AG09309 (cell line): Measurements from ENCODE around the gene ITGA5.

Experiments
- DNase-seq: peaks from one replicate; pipeline ENCODE4 v3.0.0-alpha.2; 2010; ENCODE audit warnings: low read depth
- H3K4me3 ChIP-seq: 2 replicates; pipeline ENCODE4 v1.5.1; 2011; ENCODE audit warnings: mild to moderate bottlenecking, low read depth, low read length, moderate library complexity; ENCODE audit not compliant: control insufficient read depth
- TF ChIP-seq, protein P1 (sequence below): IDR thresholded peaks from 2 replicates; pipeline ENCODE4 v1.5.1; 2011; ENCODE audit warnings: mild to moderate bottlenecking, low read depth, low read length, inconsistent platforms; ENCODE audit not compliant: insufficient read depth, control insufficient read depth; ENCODE audit errors: missing control alignments

The ITGA5 gene

DNA sequence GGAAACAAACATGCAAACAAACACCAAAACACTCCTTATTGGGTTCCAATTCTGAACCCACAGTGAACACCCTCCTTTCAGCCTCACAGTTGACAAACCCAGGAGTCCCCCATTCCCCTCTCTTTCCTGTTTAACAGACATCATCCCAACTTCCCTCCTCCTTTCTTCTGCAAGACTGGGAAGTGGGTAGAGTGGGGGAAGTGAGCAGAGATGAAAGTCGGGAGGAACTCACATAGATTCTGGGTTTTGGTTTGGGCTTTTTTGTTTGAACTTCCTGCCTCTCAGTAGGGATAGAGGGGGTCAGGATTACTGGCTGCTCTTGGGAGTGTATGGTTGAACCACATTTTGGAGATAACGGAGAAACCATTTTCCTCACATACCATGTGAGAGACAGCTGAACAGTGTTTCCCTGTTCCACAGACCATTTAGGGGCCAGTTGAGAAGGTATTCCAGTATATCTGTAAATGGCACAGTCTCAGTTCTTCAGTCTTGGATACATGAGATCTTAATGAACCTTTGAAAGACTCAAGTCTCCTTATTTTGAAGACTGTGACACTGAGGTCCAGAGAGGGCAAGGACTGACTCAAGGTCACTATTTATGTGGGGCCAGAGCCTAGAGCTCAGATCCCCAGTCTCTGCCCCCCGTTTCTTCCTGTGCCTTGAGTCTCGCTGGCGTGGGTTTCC lies 50.9 kb downstream of the ITGA5 start:
- H3K4me3 ChIP-seq, result no peak overlapping the region

DNA sequence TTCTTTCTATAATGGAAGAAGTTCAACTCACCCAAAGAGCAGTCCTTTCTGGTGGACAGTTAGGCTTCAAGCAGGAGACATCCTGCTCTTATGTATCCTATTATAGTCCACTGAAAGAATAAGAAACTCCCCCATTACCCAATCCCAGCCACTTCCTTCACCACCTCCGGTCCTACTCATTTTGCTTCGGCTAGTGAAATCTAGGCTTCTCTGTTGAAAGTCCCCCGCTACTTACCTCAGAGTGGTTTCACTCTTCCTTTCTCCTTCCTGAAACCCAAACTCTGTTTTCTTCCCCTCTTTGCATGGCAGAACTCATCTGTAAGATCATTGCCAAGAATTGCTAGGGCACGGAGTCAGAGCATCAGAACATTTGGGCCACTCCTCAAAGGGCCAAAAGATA lies 54.7 kb downstream of the ITGA5 start, which contains the start of gene GPR84:
TSS of gene GPR84 (minus strand) at position 74 of the 400 bp plus-strand sequence. CDS start 635 bp downstream, outside the sequence.
- TF ChIP-seq, protein P1, sequence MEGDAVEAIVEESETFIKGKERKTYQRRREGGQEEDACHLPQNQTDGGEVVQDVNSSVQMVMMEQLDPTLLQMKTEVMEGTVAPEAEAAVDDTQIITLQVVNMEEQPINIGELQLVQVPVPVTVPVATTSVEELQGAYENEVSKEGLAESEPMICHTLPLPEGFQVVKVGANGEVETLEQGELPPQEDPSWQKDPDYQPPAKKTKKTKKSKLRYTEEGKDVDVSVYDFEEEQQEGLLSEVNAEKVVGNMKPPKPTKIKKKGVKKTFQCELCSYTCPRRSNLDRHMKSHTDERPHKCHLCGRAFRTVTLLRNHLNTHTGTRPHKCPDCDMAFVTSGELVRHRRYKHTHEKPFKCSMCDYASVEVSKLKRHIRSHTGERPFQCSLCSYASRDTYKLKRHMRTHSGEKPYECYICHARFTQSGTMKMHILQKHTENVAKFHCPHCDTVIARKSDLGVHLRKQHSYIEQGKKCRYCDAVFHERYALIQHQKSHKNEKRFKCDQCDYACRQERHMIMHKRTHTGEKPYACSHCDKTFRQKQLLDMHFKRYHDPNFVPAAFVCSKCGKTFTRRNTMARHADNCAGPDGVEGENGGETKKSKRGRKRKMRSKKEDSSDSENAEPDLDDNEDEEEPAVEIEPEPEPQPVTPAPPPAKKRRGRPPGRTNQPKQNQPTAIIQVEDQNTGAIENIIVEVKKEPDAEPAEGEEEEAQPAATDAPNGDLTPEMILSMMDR, result no peak
- no peak within 1 kb of the TSS for H3K4me3 ChIP-seq
- DNase-seq, result no peak

More for the DNA sequence above, 50.9 kb downstream of the ITGA5 start:
- no peak for DNase-seq
- TF ChIP-seq, protein P1, result no peak

DNA sequence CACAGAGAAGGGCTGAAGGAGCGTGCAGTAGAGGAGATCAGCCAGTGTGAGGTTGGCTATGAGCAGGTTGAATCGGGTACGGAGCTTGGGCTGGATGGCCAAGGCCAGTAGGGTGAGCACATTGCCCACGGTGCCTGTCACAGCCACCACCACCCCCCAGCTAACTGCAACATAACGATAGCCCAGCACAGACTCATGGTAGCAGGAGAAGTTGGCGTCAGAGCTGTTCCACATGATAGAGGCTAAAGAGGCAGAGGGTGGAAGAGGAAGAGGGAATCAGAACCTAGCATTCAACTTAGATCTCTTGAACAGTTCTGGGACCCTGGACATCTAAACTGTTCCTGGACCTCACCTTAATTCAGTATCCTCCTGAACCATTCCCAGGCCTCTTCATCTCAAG lies 55.4 kb downstream of the ITGA5 start:
- DNase-seq, result no peak
- TF ChIP-seq, protein P1, result no peak
- H3K4me3 ChIP-seq, result no peak overlapping the region

DNA sequence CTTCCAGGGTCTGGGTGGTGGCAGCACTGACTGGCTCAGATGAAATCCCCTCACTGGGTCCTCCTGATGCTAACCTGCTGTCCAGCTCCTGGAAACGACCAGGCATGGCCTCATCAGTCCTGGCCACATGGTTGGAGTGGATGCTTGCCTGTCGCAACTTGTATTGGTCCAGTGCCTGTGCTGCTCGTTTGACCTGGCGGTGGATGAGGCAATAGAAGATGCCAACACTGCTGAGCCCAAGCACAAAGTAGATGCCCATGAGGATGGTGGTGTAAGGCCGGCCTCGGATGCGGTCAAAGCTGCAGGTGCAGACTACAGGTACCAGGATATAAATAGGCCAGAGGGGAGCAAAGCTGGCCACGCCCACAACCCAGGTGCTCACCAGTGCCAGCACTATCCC lies 56.0 kb downstream of the ITGA5 start:
- TF ChIP-seq, protein P1, result no peak
- no peak for DNase-seq
- H3K4me3 ChIP-seq, result no peak overlapping the region

DNA sequence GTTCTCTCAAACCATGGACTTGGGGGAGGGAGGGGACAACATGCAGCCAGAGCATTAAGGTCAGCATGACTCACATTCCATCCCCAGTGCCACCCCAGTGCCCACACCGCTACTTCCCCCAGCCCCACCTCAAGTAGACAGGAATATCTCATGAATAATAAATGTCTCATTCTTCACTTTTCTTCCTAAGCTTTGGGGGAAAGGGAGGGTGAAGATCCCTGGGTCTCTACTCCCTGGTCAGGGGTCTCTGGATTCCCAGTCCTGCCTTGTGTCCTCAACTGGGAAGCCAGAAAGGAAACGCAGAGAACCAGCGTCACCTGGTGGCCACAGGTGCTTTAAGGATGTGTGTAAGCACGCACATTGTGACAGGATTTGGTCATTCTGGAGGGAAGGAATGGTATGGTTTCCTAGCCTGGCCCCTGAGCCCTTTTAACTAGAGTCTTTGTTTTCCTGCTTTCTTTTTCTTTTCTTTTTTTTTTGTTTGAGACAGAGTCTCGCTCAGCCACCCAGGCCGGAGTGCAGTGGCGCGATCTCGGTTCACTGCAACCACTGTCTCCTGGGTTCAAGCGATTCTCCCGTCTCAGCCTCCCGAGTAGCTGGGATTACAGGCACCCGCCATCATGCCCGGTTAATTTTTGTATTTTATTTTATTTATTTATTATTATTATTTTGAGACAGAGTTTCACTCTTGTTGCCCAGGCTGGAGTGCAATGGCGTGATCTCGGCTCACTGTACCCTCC lies 58.2 kb downstream of the ITGA5 start:
- TF ChIP-seq, protein P1, result peak; percentile 89
- DNase-seq, result no peak

DNA sequence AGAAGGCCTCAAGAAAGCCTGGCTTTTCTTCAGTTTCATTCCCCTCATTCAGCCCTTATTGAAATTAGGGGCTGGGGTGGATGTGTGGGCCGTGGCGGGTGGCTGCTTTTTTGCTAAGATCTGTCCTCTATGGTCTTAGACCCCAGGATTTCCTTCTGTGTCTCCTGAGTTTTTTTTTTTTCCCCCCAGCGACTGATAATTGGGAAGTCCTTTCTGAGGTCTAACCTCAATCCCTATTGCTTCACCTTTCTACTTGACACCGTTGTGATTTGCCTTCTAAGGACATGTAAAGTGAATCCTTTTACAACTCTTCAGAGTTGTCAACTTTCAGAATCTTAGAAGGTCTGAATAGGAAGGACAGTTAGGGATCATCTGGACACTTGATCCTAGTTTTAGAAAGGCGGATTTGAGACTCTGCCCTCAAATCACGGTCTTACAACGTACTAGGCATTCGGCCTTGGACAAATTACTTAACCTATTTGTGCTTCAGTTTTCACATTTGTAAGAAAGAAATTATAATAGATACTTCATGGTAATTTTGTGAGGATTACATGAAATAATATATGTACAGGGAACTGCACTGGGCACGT lies 59.2 kb downstream of the ITGA5 start:
- DNase-seq, result no peak
- peak overlapping the region; percentile 78 for H3K4me3 ChIP-seq
- TF ChIP-seq, protein P1, result no peak

More for the DNA sequence above, 58.2 kb downstream of the ITGA5 start:
- H3K4me3 ChIP-seq, result no peak overlapping the region
